ENCODE data around the gene RPUSD2.

The RPUSD2 gene

DNA sequence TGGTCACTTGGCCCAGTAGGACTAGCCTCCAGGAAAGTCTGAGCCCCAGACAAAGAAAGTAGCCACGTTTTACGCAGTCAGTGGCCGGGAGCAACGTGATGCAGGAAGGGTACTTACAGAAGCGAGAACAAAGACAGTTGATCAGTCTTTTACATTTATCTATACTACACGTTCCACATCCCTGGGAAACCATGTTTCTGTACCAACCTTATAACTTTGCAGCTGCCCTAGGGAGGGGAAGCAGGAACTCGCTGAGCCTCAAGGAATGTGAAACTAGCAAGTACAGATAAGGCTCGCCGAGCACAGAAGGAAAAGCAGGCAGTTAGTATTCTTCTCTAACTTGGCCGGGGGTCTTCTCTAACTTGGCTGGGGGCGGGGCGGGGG is 21.6 kb downstream of the RPUSD2 start:
- no peak for DNase-seq (ENCODE audit: low read depth)
- H3K4me3 ChIP-seq (ENCODE audit: low read depth, low read length) = no peak overlapping the region

GRCh38 chr15:40591389-40591788 is 22.3 kb downstream of the RPUSD2 start:
- TF ChIP-seq, protein P1, sequence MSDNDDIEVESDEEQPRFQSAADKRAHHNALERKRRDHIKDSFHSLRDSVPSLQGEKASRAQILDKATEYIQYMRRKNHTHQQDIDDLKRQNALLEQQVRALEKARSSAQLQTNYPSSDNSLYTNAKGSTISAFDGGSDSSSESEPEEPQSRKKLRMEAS (IDR thresholded peaks at IDR 0.05; ENCODE audit: low read depth, low read length) = no peak
- TF ChIP-seq MYC (IDR thresholded peaks at IDR 0.05; ENCODE audit: low read depth, low read length) (no peak), POLR2A (IDR thresholded peaks at IDR 0.05; ENCODE audit: extremely low read depth, insufficient read length) (no peak)
- TF ChIP-seq, protein P2, sequence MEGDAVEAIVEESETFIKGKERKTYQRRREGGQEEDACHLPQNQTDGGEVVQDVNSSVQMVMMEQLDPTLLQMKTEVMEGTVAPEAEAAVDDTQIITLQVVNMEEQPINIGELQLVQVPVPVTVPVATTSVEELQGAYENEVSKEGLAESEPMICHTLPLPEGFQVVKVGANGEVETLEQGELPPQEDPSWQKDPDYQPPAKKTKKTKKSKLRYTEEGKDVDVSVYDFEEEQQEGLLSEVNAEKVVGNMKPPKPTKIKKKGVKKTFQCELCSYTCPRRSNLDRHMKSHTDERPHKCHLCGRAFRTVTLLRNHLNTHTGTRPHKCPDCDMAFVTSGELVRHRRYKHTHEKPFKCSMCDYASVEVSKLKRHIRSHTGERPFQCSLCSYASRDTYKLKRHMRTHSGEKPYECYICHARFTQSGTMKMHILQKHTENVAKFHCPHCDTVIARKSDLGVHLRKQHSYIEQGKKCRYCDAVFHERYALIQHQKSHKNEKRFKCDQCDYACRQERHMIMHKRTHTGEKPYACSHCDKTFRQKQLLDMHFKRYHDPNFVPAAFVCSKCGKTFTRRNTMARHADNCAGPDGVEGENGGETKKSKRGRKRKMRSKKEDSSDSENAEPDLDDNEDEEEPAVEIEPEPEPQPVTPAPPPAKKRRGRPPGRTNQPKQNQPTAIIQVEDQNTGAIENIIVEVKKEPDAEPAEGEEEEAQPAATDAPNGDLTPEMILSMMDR (IDR thresholded peaks at IDR 0.05; ENCODE audit: low read depth, low read length) = no peak
- DNase-seq (ENCODE audit: low read depth) = no peak
- H3K4me3 ChIP-seq (ENCODE audit: low read depth, low read length) = no peak overlapping the region

More for the DNA sequence above, 21.6 kb downstream of the RPUSD2 start:
- TF ChIP-seq MYC (IDR thresholded peaks at IDR 0.05; ENCODE audit: low read depth, low read length) = no peak
- TF ChIP-seq, protein P2 (IDR thresholded peaks at IDR 0.05; ENCODE audit: low read depth, low read length) = no peak
- TF ChIP-seq, protein P1 (IDR thresholded peaks at IDR 0.05; ENCODE audit: low read depth, low read length) = no peak
- TF ChIP-seq POLR2A (IDR thresholded peaks at IDR 0.05; ENCODE audit: extremely low read depth, insufficient read length) = no peak

GRCh38 chr15:40593165-40593564 is 24.1 kb downstream of the RPUSD2 start:
- no peak for DNase-seq (ENCODE audit: low read depth)
- TF ChIP-seq, protein P2 (IDR thresholded peaks at IDR 0.05; ENCODE audit: low read depth, low read length) = no peak
- TF ChIP-seq POLR2A (IDR thresholded peaks at IDR 0.05; ENCODE audit: extremely low read depth, insufficient read length) = no peak
- TF ChIP-seq, protein P1 (IDR thresholded peaks at IDR 0.05; ENCODE audit: low read depth, low read length) = no peak
- no peak for TF ChIP-seq MYC (IDR thresholded peaks at IDR 0.05; ENCODE audit: low read depth, low read length)
- H3K4me3 ChIP-seq (ENCODE audit: low read depth, low read length) = no peak overlapping the region

DNA sequence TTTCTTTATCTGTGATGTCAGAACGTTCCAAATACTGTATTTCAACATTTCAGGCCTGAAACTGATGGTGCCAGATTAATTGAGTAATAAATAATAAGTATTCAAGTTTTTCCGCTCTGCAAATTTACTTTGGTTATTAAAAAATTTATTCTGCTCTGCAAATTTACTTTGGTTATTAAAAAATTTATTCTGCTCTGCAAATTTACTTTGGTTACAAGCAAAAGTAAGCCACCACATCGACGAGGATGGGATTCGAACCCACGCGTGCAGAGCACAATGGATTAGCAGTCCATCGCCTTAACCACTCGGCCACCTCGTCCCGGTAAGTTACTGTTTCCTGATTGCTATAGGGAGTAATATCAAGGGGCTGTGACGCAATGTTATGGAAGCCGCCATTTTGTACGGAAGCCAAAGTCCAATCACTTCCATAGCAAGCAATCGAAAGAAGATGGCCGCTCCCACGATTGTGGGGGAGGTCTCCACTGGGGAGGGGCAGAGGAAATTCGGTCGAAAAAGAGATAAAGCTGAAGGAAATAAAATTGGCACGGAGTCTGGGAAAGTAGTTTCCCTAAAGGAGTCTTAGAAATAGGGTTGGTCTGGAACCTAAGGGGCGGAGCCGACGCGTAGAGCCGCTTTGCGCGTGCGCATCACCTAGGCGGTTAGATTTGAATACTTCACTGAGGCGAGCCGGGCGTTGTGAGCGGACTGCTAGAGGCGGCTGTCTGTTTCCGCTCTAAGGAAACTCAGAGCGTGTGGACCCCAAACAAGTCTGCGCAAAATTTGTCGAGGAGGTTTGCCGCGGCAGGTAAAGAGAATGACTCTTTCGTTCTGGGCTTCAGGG is 24.7 kb downstream of the RPUSD2 start, which contains the start of gene KNL1:
KNL1 (plus strand) TSS at position 662 of the 841 bp plus-strand sequence. CDS start 8,683 bp downstream, outside the sequence.
- TF ChIP-seq MYC (IDR thresholded peaks at IDR 0.05; ENCODE audit: low read depth, low read length) = peak; percentile 22
- TF ChIP-seq, protein P2 (IDR thresholded peaks at IDR 0.05; ENCODE audit: low read depth, low read length) = no peak
- TF ChIP-seq, protein P1 (IDR thresholded peaks at IDR 0.05; ENCODE audit: low read depth, low read length) = peak; percentile 49
- TF ChIP-seq POLR2A (IDR thresholded peaks at IDR 0.05; ENCODE audit: extremely low read depth, insufficient read length) = peak; percentile 63
- H3K4me3 ChIP-seq (ENCODE audit: low read depth, low read length) = peak within 1 kb of the TSS; percentile 94
- peak; percentile 90 for DNase-seq (ENCODE audit: low read depth)

DNA sequence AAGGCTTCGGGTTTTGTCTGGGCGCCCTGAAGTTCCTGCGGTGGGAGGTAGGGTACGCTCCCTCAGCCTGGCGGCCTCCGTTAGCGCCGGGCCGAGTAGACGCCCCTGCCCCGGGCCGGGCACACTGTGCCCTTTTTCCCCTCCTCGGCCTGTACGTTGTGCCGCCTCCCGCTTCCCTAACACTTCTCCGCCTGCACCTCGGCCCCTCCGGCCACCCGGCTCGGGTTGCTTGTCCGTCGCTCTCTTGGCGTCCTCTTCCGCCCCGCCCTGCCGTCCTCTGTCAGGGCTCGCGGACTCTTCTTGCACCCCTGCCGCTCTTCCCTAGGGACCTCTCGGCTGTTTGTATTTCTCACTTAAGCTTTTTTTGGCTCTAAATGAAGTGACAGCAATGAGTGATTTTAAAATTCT is 25.3 kb downstream of the RPUSD2 start:
- peak overlapping the region; percentile 94 for H3K4me3 ChIP-seq (ENCODE audit: low read depth, low read length)
- peak; percentile 90 for DNase-seq (ENCODE audit: low read depth)
- TF ChIP-seq POLR2A (IDR thresholded peaks at IDR 0.05; ENCODE audit: extremely low read depth, insufficient read length) = no peak
- TF ChIP-seq MYC (IDR thresholded peaks at IDR 0.05; ENCODE audit: low read depth, low read length) = peak; percentile 50
- TF ChIP-seq, protein P2 (IDR thresholded peaks at IDR 0.05; ENCODE audit: low read depth, low read length) = no peak
- TF ChIP-seq, protein P1 (IDR thresholded peaks at IDR 0.05; ENCODE audit: low read depth, low read length) = peak; percentile 63

Data from NB4 (cell line).